Erythroblast (primary cell): ENCODE measurements around the gene MPRIP.

Experiments
- GATA1 ChIP-seq: IDR thresholded peaks from 2 replicates; pipeline ENCODE4 v1.6.1; 2011; ENCODE audit warnings: low read depth, mild to moderate bottlenecking, control low read depth, low read length, moderate library complexity
- POLR2A ChIP-seq: IDR thresholded peaks from 2 replicates; pipeline ENCODE4 v1.6.1; 2011; ENCODE audit warnings: mild to moderate bottlenecking, low read length

- TF ChIP-seq POLR2A (no peak), GATA1 (no peak)
These were observed 144.6 kb downstream of the MPRIP start for GRCh38 chr17:17186551-17187505.
